ENCODE data around the gene SCNN1G.

Gene SCNN1G

DNA sequence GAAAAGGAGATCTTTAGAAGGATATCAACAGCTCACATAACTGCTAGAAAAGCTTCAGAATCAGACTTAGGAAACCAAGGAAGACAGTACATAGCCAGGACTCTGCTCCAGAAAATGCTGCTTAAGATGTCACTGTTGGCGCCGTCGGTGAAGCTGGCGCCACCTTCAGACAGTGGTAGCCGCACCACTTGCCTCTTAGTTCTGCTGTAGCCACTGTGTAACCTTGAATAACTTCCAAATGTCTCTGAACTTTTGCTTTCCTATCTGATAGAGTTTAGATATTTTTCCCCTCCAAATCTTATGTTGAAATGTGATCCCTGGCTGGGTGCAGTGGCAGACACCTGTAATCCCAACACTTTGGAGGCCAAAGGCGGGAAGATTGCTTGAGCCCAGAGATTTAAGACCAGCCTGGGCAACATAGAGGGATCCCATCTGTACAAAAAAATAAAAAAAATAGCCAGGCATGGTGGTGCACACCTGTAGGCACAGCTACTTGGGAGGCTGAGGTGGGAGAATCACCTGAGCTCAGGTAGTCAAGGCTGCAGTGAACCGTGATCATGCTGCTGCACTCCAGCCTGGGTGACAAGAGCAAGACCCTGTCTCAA is 27.0 kb upstream of the SCNN1G start:
- DNase-seq (ENCODE audit: low read depth): no peak

DNA sequence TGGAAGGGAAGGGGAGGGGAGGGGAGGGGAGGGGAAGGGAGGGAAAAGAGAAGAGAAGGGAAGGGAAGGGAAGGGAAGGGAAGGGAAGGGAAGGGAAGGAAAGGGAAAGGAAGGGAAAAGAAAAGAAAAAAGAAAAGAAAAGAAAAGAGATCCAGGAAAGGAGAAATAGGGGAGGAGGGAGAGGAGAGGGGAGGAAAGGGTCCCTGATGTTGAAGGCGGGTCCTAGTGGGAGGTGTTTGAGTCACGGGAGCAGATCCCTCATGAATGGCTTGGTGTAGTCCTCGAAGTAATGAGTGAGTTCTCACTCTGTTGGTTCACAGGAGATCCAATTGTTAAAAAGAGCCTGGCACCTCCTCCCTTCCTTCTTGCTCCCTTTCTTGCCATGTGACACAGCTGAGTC is 26.4 kb upstream of the SCNN1G start:
- no peak for DNase-seq (ENCODE audit: low read depth)

DNA sequence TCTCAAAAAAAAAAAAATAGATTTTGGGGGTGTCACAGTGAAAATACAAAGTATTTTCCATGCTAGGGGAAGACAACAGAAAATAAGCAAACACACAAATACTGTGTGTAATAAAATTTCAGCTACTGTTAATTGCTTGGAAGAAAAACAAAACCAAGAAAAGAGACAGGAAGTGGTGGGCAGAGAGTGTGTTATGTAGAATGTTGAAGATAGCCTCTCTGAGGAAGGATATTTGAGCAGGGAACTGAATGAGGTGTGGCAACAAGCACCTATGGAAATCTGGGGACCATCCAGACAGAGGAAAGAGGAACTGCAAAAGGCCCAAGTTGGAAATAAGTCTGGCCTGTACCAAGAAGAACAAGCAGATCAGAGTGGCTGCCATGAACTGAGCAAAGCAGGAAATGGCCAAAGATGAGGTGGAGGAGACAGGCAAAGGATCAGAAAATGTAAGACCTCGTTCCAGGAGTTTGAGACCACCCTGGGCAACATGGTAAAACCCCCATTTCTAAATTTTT is 25.5 kb upstream of the SCNN1G start:
- DNase-seq (ENCODE audit: low read depth): no peak

DNA sequence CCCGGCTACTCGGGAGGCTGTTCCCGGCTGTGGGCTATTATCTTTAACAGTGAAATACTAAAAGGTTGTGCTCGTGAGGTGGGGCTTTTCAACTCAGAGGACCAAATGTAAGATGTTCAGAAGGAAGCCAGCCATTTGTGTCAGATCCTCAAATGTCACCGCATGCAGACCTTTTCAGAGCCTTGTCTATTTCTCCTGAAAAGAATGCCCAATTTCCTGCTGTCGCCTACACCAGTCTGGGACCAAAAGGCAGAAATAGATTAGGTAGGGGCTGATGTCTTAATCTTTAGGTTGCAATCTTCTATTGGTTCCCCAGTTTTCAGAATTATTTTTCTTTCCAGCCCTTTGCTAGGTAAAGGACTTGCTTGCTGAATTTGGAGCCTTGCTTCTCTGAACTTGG is 24.4 kb upstream of the SCNN1G start:
- DNase-seq (ENCODE audit: low read depth): no peak

DNA sequence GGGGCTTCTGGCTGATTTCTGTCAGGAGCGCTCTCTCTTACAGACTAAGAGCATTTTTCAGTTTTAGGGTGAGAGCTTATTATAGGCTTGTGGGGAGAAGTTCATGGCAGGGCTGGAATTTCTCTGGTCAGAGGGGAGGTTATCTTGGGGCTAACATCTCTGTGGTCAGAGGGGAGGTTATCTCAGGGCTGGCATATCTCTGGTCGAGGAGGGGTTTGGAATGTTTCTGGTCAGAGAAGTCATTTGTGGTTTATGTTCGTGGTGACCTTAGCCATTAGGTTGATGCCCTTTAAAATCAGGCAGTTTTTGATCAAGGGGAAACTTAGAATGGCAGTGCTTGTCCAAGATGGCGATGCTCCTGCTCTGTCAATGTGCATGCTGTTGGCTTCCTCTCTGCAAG is 22.5 kb upstream of the SCNN1G start:
- DNase-seq (ENCODE audit: low read depth): no peak

DNA sequence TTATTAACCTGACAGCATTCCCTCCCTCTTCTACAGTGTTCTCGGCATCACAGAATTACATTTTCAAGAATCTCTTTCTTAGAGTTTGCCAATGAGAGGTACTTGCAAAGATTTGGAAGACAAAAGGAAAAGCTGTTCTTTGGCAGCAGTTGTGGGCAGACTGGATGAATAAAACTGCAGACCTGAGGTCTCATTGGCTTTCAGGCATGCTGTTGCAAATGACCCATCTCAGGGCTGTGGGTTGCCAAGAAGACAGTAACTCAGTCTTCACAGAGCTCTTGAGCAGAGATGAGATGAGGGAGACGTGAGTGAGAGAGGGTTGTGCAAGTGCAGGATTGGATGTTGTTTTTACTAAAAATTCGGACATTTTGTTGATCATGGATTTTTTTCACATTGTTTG is 22.0 kb upstream of the SCNN1G start:
- no peak for DNase-seq (ENCODE audit: low read depth)

DNA sequence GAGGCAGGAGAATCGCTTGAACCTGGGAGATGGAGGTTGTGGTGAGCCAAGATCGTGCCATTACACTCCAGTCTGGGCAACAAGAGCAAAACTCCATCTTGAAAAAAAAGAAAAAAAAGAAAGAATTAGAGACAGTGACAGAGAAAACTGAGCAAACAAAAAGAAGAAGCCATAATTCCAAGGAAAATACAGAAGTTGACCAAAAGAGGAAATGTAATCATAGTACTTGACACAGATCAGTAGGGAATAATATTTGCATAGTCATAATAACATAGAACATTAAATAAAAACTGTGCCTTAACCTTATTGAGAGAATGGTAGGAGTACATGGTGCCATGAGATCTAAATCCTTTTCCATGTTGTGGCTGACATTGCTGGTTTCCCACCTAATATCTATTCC is 18.6 kb upstream of the SCNN1G start:
- no peak for DNase-seq (ENCODE audit: low read depth)

DNA sequence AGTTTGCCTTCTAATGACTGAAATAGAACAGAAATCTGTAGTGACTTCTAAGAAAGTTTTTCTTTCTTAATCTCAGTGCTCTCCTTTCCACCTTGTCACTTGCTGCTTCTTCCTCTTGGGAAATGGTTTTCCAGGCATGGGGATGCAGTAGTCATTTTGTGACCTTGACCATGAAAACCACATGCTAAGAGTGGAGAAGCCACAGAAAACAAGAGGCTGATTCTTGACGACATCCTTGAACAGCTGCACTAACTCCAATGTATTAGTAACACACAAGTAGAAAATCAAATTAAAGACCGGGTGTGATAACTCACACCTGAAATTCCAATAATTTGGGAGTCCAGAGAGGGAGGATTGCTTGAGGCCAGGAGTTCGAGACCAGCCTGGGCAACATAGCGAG is 17.8 kb upstream of the SCNN1G start:
- DNase-seq (ENCODE audit: low read depth): no peak

DNA sequence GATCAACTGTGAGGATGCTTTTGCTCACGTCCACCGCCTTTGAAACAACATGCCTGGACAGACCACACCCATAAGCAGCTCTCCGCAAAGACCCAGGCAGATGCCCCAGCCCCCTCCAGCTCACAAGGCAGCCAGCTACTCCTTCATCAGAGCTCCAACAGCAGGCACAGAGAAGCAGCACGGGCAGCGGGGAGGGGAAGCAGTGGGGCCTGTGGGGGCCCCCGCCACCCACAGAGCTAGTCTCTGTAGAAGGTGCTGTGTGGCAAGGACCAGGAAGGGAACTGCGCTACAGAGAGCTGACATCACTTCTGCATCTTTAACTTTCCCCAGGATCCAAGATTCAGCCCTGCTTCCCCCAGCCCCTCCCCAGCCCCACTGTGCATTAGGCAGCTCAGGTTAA is 10.0 kb upstream of the SCNN1G start:
- DNase-seq (ENCODE audit: low read depth): no peak

DNA sequence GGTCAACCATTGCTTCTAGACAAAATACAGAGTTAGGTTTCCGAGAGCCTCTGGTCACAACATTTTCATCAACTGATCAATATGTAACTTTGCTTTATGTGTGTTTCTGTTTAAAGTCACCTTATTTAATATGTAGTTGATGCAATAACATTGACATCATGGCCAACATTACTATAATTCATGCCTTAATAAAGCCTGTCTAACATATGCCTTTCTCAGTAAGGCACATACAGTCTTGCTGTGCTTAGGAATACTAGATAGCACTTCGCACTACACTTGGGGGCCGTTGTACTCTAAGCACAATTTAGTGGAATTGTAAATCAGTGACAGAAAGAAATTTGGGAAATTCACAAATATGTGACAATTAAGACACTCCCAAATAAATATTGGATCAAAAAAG is 9.6 kb upstream of the SCNN1G start:
- DNase-seq (ENCODE audit: low read depth): no peak

DNA sequence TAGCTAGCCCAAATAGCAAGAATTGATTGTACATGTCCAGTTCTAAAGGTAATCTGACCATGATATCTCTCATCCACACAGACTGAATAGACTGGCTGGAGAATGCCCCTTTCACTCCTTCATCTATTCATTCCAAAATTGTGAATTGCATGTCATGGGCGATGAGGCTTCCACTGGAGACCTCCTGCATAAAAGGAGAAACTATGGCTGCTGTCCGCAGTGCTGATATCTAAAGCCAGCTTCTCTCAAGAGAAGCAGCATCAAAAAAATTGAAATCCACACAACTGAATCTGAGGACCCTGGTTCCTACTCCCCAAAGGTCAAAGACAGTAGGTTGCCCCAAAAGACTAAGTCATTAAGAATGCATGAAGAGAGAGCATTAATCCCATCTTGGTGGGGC is 7.9 kb upstream of the SCNN1G start:
- DNase-seq (ENCODE audit: low read depth): no peak

DNA sequence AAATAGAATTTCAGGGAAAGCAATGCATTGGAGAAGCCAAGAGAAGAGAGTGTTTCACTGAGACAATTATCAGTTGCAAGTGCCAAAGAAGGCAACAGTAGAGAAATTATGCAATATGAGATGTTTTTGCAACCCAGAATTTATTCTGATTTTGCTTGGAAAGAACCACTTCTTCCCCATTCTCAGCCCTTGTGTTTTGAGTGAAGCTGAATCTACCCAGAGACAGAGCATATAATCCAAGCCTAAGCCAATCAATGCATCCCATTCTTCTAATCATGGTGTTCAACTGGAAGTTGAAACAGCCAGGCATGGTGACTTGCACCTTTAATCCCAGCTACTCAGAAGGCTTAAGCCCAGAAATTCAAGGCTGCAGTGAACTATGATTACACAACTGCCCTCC is 6.9 kb upstream of the SCNN1G start:
- no peak for DNase-seq (ENCODE audit: low read depth)

DNA sequence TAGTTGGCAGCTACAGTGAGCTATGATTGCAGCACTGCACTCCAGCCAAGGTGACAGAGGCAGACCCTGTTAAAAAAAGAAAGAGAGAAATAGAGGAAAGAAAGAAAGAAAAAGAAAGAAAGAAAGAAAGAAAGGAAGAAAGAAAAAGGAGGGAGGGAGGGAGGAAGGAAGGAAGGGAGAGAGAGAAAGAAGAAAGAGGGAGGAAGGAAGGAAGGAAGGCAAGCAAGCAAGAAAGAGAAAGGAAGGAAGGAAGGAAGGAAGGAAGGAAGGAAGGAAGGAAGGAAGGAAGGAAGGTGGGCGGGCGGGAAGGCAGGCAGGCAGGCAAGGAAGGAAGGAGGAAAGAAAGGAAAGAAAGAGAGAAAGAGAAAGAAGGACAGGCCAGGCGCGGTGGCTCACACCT is 1.0 kb upstream of the SCNN1G start:
- DNase-seq (ENCODE audit: low read depth): no peak

DNA sequence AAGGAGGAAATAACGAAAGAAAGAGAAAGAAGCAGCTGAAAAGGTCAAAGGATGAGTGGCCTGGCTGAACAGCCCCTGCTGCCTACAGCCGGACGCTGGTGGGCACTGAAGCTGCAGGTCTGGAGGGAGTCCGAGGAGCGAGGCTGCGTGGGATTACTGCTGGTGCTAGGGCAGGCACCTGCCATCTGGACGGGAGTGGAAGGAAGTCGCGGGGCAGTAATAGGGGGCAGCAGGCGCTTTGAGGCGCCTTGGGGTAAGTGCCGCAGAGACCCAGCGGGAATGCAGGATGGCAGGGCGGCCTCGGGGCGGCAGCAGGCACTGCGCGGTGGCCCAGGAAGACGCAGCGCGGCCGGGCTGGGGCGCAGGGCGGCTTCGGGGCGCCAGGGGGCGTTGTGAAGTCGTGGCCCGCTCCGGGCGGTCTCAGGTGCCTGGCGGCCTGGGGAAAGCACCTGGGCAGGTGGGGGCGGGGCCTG is 303 bp upstream of the SCNN1G start:
- DNase-seq (ENCODE audit: low read depth): peak; percentile 59

DNA sequence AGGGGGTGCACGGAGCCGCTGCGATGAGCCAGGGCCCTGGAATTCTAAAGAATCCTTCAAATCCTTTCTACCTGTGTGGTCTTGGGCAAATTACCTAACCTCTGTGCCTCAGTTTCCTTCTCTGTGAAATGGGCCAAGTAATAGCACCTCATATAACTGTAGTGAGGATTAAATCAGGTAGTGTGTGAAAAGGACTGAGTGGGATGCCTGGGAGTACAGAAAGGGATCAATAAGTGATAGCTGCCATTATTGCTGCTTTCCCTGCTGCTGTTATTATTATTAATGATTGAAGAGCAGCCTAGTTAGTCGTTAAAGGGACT is 958 bp downstream of the SCNN1G start:
- no peak for DNase-seq (ENCODE audit: low read depth)

DNA sequence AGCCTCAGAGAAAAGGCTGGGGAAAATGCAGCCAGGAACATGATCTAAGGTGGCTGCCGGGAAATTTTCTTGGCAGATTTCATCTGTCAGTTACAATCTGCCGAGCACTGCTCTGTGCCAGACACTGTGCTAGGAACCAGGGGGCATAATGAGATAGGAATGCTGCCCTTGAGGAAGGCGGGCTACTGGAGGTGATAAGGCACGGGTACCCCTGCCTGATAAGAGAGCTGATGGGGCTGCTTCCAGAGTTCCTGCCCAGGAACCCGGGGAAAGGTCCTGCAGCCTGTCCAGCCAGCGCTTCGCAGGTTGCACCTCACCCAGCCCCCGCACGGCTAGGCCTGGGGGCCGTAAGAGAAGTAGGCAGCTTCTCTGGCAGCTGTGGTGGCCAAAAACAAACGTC is 3.1 kb downstream of the SCNN1G start:
- DNase-seq (ENCODE audit: low read depth): no peak

DNA sequence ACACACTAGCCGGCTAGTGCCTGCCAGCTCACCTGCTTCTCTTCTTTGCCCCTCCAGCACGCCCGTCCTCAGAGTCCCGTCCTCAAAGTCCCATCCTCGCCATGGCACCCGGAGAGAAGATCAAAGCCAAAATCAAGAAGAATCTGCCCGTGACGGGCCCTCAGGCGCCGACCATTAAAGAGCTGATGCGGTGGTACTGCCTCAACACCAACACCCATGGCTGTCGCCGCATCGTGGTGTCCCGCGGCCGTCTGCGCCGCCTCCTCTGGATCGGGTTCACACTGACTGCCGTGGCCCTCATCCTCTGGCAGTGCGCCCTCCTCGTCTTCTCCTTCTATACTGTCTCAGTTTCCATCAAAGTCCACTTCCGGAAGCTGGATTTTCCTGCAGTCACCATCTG is 3.6 kb downstream of the SCNN1G start:
- DNase-seq (ENCODE audit: low read depth): no peak

DNA sequence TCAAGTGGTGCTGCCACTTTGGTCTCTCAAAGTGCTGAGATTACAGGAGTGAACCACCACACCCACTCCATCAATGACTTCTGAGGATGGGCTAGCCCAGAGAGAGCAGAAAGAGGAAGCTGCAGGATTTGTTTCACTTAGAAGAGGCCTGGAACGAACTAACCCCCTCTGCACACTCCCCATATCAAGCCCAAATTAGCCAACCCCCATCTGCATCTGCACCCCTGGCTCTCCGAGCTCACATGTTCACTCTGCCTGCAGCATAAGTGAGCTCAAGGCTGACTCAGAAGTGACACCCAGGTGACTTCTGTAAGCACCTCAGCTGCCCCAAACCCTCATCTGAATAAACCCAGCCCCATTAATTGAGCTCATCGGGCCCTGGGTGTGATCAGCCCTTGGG is 4.8 kb downstream of the SCNN1G start:
- no peak for DNase-seq (ENCODE audit: low read depth)

DNA sequence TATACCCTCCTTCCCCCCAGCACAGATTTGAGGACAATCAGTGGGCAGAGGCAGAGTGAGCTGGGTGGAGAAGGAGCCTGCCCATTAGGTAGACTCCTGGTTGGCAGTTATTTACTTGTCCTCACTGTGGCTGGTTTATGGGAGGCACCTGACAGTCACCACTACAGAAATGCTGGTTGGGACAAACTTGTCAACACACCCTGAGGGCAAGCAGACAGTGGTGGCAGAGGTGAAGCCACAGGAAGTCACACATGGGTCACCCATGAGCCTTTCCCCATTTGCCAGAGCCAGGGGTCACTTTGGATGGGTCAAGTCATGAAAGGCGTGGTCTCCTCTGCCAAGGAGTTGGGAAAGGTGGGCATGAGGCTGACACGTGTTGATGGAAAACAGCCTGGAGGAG is 6.4 kb downstream of the SCNN1G start:
- DNase-seq (ENCODE audit: low read depth): no peak

DNA sequence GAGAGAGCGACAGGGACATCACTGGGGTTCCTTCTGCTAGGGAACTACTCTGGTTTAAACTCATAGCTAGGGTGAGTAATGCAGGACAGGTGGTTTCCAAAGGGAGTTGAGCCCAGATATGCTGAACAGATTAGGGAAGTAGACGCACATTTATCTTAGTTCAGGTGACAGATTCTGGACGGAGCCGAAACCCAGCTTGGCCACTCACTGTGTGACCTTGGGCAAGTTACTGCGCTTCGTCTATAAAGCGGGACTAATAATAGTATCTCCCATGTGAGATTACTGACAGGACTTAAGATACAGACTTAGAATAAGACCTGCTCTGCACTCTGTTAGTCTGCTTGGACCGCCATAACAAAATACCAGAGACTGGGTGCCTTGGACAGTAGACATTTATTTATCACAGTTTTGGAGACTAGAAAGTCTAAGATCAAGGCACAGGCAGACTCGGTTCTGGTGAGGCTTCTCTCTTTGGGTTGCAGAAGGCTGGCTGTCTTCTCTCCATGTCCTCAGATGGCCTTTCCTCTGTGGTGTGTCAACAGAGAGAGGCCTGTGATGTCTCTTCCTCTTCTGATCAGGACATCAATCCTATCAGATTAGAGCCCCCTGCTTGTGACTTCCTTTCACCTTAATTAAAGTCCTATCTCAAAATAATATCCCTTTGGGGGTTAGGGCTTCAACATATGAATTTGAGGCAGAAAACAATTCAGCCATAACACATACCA is 12.1 kb downstream of the SCNN1G start:
- no peak for DNase-seq (ENCODE audit: low read depth)

DNA sequence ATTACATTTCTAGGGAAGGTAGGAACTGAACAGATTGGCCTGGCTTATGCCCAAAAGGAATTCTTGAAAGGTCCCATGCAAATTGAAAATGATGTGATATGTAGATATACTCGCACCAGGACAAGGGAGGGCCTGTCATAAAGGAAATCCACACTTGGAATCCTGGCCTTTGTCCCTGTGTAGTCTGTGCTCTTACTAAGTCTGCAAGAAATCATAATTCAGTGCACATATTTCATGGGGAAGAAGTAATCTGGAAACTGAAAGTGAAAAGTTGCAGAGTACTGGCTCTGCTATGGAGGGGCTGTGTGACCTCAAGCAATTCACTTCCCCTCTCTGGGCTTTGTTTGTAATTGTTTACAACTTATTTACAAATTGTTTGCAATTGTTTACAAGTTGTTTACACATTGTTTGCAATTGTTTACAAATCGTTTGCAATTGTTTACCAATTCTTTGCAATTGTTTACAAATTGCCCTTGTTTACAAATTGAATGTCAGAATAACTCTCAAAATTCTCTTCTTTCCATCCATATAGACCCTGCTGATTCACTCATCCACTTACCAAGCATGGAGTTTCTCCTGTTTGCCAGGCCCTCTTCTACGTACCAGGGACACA is 12.9 kb downstream of the SCNN1G start:
- DNase-seq (ENCODE audit: low read depth): no peak

DNA sequence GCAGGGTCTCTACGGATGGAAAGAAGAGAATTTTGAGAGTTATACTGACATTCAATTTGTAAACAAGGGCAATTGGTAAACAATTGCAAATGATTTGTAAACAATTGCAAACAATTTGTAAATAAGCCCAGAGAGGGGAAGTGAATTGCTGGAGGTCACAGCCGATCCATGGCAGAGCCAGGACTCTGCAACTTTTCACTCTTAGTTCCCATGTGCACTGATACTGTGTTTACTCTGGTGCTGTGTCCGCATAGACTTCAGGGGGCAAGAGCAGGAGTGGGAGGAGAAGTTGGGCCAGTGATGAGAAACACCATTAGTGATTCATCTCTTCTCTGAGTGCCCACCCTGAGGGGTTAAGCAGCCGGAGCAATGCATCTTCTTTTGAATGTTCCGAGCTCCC is 14.0 kb downstream of the SCNN1G start:
- DNase-seq (ENCODE audit: low read depth): no peak

DNA sequence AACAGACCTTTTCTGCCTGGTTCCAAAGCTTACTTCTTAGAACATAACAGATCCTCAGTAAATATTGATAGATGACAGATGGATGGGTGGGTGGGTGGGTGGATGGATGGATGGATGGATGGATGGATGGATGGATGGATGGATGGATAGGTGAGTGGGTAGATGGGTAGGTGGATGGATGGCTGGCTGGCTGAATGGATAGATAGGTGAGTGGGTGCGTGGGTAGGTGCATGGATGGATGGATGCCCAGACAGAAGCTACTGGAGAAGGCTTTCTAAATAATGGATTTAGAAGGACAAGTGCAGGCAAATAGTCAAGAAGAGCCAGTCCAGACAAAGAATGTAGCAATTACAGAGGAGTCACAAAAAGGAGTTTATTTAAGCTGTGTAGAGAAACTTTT is 19.6 kb downstream of the SCNN1G start:
- no peak for DNase-seq (ENCODE audit: low read depth)

DNA sequence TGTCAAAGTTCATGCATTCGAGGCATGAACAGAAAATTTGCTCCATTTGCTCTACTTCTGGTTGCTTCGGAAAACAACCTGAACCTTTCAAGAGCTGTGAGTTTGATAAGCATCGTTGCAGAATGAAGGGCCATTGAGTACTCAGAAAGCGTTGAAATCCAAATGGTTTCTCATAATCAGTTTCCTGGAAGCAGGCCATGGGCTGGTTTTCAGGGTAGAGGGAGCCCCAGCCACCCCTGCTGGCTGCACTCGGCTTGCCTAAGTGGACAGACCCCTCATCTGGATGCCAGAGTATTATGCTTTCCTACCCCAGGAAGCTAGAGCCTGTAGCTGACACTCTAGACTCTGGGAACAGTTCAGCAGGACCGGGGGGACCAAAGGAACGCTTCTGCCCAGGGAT is 24.4 kb downstream of the SCNN1G start:
- DNase-seq (ENCODE audit: low read depth): no peak

Measured in T follicular helper cell (primary cell).